ENCODE results near the gene NRP1.

The NRP1 gene

GRCh38 chr10:33240931-33241330 is 93.5 kb downstream of the NRP1 start:
- H3K4me3 ChIP-seq, result no peak overlapping the region
- no peak overlapping the region for H3K27ac ChIP-seq
- TF ChIP-seq CTCF (IDR thresholded peaks at IDR 0.05), result no peak
- no peak for DNase-seq (ENCODE audit: low spot score)

GRCh38 chr10:33240258-33240657 is 94.2 kb downstream of the NRP1 start:
- no peak overlapping the region for H3K27ac ChIP-seq
- H3K4me3 ChIP-seq, result no peak overlapping the region
- no peak for TF ChIP-seq CTCF (IDR thresholded peaks at IDR 0.05)
- no peak for DNase-seq (ENCODE audit: low spot score)

- H3K27ac ChIP-seq, result no peak overlapping the region
- no peak for DNase-seq (ENCODE audit: low spot score)
Observed at GRCh38 chr10:33239257-33239656, 95.2 kb downstream of the NRP1 start.

GRCh38 chr10:33238643-33239042 is 95.8 kb downstream of the NRP1 start:
- H3K27ac ChIP-seq, result no peak overlapping the region
- no peak for DNase-seq (ENCODE audit: low spot score)
- no peak for TF ChIP-seq CTCF (IDR thresholded peaks at IDR 0.05)
- H3K4me3 ChIP-seq, result no peak overlapping the region

More at GRCh38 chr10:33239257-33239656, 95.2 kb downstream of the NRP1 start:
- H3K4me3 ChIP-seq, result no peak overlapping the region
- no peak for TF ChIP-seq CTCF (IDR thresholded peaks at IDR 0.05)

GRCh38 chr10:33237736-33238624 is 96.5 kb downstream of the NRP1 start:
- no peak for DNase-seq (ENCODE audit: low spot score)
- TF ChIP-seq CTCF (IDR thresholded peaks at IDR 0.05), result no peak
- no peak overlapping the region for H3K4me3 ChIP-seq
- peak overlapping the region in 1 of 2 donors; percentile 42 for H3K27ac ChIP-seq

GRCh38 chr10:33236916-33237315 is 97.6 kb downstream of the NRP1 start:
- TF ChIP-seq CTCF (IDR thresholded peaks at IDR 0.05), result no peak
- Histone ChIP-seq H3K4me3 (no peak overlapping the region), H3K27ac (no peak overlapping the region)
- DNase-seq (ENCODE audit: low spot score), result no peak

GRCh38 chr10:33235951-33236350 is 98.5 kb downstream of the NRP1 start:
- peak overlapping the region in 1 of 2 donors; percentile 5 for H3K27ac ChIP-seq
- no peak for TF ChIP-seq CTCF (IDR thresholded peaks at IDR 0.05)

More at GRCh38 chr10:33235951-33236350, 98.5 kb downstream of the NRP1 start:
- no peak for DNase-seq (ENCODE audit: low spot score)
- H3K4me3 ChIP-seq, result no peak overlapping the region
